ENCODE data around the gene AHCY.
"Not testable (repeated sequence)": the region's sequence is repeated elsewhere in the genome, so short reads cannot be mapped to it uniquely, and the experiment has no call there.

The AHCY gene

DNA sequence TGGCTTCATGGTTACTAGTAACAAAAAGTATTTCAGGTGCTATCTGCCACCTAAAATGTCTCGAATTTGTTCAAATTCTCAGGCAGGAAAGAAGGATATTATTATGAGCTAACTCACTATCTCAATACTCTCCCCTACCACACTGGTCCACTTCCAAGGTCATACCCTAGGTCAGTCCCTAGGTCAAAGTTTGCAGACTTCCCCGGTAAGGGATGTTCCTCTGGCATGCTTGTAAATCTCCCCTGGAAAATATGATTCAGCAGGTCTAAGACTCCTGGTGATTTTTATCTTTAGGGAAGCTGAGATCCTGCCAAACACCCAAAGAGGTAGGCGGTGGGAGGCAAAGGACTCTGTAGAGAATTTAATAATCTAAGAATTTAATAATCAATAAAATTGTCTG lies 6.7 kb downstream of the AHCY start:
- DNase-seq (ENCODE audit: low spot score), result no peak

- DNase-seq (ENCODE audit: low spot score), result no peak
These were observed 7.9 kb downstream of the AHCY start for GRCh38 chr20:34295284-34295683.

DNA sequence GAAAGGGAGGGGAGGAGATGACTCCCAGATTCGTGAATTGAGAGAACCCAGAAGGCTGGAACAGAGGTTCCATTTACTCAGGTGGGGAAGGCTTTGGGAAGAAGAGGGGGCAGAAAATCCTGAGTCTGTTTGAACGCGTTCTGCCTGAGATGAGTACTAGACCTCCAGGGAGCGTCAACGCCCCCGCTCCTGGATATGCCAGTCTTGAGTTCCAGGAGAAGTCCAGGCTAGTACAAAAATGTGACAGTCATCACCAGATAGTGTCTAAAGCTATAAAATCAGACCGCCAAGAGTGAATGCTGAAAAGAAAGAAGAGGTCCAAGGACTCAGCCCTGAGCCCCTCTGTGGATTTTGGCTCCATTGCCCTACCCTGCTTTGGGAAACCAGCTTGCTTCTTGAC lies 8.6 kb downstream of the AHCY start:
- no peak for DNase-seq (ENCODE audit: low spot score)

DNA sequence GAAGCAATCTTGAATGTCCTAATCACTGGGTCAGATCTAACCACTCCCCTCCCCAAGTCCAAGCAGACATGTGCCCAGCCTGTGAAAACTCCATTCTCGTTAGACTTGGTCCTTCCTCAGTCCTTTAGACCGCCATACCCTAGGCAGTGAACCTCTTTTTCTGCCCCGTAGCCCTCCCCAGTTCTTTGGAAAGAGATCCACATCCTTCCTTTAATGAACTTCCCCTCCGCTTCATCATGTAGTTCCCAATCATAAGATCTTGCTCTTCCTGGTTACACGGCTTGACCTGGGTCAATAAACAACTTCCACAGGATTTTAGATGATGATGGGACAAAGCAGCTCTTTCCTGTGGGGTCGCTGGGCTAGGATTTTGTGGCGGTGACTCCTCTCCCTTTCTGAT lies 9.6 kb downstream of the AHCY start:
- no peak for DNase-seq (ENCODE audit: low spot score)

DNA sequence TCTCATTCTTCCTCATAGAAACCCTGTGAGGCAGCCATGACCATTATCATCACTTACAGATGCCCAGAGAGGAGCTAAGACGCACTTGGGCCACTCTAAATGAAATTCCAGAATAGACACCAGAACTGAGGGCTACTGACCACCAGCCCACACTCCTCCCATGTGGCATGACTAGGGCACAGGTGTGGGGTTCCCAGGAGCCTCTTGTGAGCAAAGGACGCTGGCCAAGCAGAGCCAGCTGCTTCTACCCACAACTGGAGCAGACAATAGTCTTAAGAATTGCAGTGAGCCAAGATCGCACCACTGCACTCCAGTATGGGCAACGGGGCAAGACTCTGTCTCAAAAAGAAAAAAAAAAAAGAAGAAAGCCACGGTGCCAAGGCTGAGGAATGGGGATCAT lies 10.0 kb downstream of the AHCY start:
- no peak for DNase-seq (ENCODE audit: low spot score)

DNA sequence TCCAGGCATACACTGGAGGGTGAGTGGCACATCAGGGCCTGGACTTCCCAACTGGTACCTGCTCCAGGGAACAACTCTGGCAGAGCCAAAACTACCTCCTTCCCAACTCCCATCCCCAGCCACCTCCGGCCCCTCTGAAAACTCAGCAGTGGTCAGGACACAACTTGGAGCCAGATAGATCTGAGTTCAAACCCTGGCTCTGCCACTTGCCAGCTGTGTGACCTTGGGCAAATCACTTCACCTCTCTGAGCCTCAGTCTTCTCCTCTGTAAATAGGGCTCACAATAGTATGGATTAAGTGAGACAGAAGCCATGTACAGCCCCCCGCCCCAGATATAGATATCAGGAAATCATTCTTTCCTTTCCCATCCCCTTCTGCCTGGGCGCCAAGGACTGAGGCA lies 10.7 kb downstream of the AHCY start:
- no peak for DNase-seq (ENCODE audit: low spot score)

DNA sequence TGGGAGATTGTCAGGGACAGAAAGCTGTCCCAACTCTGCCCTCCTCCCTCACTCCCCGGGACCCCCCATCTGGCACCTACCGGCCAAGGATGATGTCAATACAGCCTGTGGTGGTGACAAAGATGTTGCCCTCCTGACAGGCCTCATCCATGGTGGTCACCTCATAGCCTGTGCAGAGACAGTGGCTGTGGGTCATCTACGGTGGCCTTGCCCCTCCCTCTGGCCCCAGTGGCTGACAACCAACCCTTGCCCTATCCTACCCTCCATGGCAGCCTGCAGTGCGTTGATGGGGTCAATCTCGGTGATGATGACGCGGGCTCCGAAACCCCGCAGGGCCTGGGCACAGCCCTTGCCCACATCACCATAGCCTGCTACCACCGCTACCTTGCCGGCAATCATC lies 12.7 kb downstream of the AHCY start:
- DNase-seq (ENCODE audit: low spot score), result no peak

DNA sequence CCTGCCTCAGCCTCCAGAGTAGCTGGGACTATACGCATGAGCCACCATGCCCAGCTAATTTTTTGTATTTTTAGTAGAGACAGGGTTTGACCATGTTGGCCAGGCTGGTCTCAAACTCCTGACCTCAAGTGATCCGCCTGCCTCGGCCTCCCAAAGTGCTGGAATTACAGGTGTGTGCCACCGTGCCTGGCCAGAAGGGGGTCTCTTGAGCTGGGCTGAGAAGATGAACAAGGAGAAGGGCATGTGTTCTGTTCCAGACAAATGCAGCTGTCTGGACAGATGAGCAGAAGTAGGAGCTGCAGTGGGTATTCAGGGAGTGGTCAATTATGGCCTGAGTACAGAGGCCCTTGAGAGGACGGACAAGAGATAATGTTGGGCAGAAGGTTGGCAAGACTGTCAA lies 15.7 kb downstream of the AHCY start:
- DNase-seq (ENCODE audit: low spot score), result not testable (repeated sequence)

DNA sequence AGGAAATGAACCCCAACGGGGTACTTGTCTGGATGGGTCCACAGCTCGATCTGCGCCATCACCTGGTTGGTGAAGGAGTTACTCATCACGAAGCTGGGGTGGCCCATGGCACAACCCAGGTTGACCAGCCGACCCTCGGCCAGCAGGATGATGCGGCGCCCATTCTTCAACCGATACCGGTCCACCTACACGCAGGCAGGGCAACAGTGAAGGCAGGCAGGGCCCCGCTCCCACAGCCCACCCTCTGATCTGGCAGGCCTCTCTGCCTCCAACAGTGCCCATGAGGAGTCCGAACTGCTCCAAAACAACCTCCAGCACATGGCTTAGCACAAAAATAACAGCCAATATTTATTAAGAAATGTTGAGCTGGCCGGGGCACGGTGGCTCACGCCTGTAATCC lies 17.7 kb downstream of the AHCY start:
- DNase-seq (ENCODE audit: low spot score), result no peak

DNA sequence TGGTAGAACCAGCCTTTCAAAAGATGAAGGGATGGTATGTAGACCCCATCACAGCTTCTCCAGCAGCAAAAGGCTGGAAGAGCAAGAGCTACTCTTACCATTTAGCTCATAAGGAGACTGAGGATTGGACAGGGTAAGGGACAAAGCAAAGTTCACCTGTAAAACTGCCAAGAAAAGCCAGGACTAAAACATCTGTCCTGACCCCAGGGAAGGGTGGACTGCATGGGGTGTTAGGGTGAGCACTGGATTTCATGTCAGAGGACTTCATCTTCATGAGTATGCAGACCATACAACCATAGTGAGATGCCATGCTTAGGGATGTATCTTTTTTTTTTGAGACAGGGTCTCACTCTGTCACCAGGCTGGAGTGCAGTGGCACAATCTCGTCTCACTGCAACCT lies 19.3 kb downstream of the AHCY start:
- no peak for DNase-seq (ENCODE audit: low spot score)

DNA sequence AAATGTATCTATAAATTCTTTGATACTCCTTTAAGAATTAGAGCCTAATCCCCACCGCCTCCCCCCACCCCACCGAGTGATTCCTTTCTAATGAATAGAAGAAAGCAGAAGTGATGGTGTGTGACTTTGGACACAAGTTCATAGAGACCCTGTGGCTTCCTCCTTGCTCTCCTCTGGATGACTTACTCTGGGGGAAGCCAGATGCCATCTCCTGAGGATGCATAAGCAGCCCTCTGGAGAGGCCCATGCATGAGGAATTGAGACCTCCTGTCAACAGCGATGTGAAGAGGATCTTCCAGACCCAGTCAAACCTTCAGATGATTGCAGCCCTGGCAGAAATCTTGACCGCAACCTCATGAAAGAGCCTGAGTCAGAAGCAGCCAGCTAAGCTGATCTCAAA lies 21.1 kb downstream of the AHCY start:
- no peak for DNase-seq (ENCODE audit: low spot score)

GRCh38 chr20:34281177-34281576 lies 22.0 kb downstream of the AHCY start:
- no peak for DNase-seq (ENCODE audit: low spot score)

DNA sequence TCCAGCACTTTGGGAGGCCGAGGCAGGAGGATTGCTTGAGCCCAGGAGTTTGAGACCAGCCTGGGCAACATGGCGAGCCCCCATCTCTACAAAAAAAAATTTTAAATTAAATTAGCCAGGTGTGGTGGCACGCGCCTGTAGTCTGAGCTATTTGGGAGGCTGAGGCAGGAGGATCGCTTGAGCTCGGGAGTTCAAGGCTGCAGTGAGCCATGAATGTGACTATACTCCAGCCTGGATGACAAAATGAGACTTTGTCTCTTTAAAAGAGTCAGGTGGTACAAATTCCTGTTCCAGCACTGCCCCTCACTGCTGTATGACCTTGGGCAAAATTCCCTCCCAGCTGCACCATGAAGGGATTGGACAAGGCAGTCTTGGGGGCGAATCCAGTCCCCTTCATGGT lies 28.5 kb downstream of the AHCY start:
- no peak for DNase-seq (ENCODE audit: low spot score)

- no peak for DNase-seq (ENCODE audit: low spot score)
These were observed 31.2 kb downstream of the AHCY start for GRCh38 chr20:34271956-34272355.

DNA sequence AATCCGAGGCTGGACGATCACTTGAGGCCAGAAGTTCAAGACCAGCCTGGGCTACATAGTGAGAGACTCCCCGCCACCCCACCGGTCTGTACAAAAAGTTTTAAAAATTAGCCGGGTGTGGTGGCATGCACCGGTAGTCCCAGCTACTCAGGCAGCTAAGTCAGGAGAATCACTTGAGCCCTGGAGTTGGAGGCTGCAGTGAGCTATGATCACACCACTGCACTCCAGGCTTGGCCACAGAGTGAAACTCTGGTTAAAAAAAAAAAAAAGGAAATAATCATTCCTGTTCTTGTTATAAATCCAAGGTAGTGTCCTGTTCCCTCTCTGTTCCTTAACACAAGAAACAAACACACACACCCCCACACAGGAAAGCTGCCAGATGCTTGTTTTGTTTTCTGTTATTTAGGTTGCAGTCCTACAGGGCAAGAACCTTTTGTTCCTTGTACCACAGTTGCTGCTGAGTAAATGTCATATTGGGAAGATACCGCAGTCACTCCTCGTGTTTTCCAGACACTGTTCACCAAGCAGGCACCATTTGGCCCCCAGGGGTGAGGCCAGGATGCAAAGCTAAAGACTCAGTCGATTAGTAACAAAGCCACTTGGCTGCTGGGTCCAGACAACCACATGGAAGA lies 33.0 kb downstream of the AHCY start:
- DNase-seq (ENCODE audit: low spot score), result no peak

GRCh38 chr20:34268851-34269636 lies 34.1 kb downstream of the AHCY start:
- DNase-seq (ENCODE audit: low spot score), result no peak

- DNase-seq (ENCODE audit: low spot score), result no peak
These were observed 35.0 kb downstream of the AHCY start for GRCh38 chr20:34268145-34268544.

DNA sequence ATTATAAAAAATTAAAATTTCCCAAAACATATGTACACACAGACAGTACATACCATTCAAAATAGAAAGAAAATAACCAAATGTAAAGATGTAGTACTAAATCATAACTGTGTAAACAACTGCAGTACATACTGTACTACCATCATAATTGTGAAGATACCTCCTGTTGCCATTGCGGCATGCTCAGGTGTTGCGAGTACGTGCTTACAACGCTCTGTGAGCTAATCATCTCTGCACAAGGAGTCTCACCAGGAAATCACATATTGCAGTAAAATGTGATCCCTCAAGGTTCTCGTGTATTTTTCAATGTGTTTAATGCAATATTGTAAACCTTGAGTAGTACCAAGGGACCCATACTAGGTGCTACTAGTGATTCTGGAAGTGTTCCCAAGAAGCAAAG lies 39.0 kb downstream of the AHCY start:
- no peak for DNase-seq (ENCODE audit: low spot score)

- not testable (repeated sequence) for DNase-seq (ENCODE audit: low spot score)
These were observed 39.7 kb downstream of the AHCY start for GRCh38 chr20:34263468-34263867.

GRCh38 chr20:34262488-34263288 lies 40.5 kb downstream of the AHCY start:
- DNase-seq (ENCODE audit: low spot score), result no peak

GRCh38 chr20:34260208-34260942 lies 42.8 kb downstream of the AHCY start:
- DNase-seq (ENCODE audit: low spot score), result no peak

- no peak for DNase-seq (ENCODE audit: low spot score)
These were observed 46.5 kb downstream of the AHCY start for GRCh38 chr20:34256629-34257124.
